BE2C (cell line): ENCODE measurements around the gene UBE3C.

Experiments used
- DNase-seq: peaks from one replicate; pipeline ENCODE4 v3.0.0-alpha.2; 2020
- H3K27me3 ChIP-seq: fragments of 250-450 bp; sonication (Bioruptor Pico); 2 replicates; pipeline ENCODE4 v1.5.1; 2020; ENCODE audit warnings: mild to moderate bottlenecking
- H3K36me3 ChIP-seq: fragments of 250-450 bp; sonication (Bioruptor Pico); 2 replicates; pipeline ENCODE4 v1.5.1; 2020; ENCODE audit warnings: mild to moderate bottlenecking
- H3K4me1 ChIP-seq: fragments of 250-450 bp; sonication (Bioruptor Pico); 2 replicates; pipeline ENCODE4 v1.5.1; 2020
- H3K4me3 ChIP-seq: 2 replicates; pipeline ENCODE4 v1.5.1; 2011; ENCODE audit warnings: low read depth, low read length
- H3K9me3 ChIP-seq: fragments of 250-450 bp; sonication (Bioruptor Pico); 2 replicates; pipeline ENCODE4 v1.5.1; 2020
- TF ChIP-seq, protein P1 (sequence below): IDR thresholded peaks from 2 replicates; pipeline ENCODE4 v1.5.1; 2012; ENCODE audit warnings: mild to moderate bottlenecking, low read depth, low read length

The UBE3C gene

DNA sequence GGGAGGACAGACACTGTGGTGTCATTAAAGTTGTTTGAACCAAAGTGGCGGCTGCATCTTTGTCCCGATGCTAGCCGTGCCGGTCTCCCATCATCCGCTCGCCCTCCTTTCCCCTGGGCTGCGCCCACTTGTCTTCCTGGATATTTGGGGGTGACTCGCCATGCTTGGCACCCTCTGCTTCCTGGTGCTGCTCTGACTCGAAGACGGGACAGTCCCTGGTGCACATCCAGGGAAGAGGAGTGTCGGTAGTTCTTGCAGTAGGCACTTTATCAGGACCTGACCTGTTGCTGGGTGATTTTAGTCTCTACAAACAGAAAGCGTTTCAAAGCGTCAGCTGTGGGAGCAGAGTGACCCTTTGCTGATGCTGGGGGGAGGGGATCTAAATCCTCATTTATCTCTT lies 129.8 kb downstream of the UBE3C start:
- H3K27me3 ChIP-seq, result no peaks in the 10 kb centered on the region
- H3K9me3 ChIP-seq, result no peaks in the 10 kb centered on the region
- H3K4me3 ChIP-seq, result no peak overlapping the region
- peaks cover 13% of the 10 kb centered on the region for H3K4me1 ChIP-seq
- TF ChIP-seq, protein P1, sequence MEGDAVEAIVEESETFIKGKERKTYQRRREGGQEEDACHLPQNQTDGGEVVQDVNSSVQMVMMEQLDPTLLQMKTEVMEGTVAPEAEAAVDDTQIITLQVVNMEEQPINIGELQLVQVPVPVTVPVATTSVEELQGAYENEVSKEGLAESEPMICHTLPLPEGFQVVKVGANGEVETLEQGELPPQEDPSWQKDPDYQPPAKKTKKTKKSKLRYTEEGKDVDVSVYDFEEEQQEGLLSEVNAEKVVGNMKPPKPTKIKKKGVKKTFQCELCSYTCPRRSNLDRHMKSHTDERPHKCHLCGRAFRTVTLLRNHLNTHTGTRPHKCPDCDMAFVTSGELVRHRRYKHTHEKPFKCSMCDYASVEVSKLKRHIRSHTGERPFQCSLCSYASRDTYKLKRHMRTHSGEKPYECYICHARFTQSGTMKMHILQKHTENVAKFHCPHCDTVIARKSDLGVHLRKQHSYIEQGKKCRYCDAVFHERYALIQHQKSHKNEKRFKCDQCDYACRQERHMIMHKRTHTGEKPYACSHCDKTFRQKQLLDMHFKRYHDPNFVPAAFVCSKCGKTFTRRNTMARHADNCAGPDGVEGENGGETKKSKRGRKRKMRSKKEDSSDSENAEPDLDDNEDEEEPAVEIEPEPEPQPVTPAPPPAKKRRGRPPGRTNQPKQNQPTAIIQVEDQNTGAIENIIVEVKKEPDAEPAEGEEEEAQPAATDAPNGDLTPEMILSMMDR, result no peak
- no peak for DNase-seq
- peaks cover 56% of the 10 kb centered on the region for H3K36me3 ChIP-seq

DNA sequence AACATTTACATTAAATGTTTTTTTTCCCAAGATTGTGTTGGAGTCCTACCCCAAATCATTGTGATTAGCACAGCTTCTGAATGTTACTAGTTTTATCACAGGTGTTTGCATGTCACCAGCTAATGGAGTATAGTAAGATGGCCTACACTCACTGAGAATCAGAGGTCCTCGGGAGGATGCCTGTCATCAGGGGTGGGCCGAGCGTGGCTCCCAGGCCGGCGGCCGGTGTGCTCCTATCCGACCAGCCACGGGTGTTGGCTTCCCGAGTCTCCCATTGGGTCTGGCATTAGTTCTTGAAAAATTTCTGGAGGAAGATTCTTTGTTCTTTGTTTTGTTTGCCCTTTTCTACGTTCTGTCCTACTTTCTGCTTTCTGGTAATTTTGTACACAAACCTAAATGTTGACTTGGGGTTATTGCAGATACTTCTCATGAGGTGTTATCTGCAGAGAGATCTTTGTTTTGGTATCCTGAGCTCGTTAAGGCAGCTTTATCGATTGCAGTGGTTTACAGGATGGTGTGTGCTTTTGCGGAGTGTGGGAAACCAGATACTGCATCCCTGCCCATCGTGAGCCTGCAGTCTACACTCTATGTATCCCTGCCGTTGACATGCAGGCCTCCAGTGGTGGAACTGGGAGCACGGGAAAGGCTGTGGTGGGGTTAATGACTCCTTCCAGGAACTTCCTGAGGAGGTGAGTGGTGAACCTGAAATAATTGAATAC lies 130.8 kb downstream of the UBE3C start:
- TF ChIP-seq, protein P1, result no peak
- peaks cover 13% of the 10 kb centered on the region for H3K4me1 ChIP-seq
- no peaks in the 10 kb centered on the region for H3K27me3 ChIP-seq
- H3K4me3 ChIP-seq, result no peak overlapping the region
- H3K9me3 ChIP-seq, result no peaks in the 10 kb centered on the region
- no peak for DNase-seq
- H3K36me3 ChIP-seq, result peaks cover 55% of the 10 kb centered on the region

DNA sequence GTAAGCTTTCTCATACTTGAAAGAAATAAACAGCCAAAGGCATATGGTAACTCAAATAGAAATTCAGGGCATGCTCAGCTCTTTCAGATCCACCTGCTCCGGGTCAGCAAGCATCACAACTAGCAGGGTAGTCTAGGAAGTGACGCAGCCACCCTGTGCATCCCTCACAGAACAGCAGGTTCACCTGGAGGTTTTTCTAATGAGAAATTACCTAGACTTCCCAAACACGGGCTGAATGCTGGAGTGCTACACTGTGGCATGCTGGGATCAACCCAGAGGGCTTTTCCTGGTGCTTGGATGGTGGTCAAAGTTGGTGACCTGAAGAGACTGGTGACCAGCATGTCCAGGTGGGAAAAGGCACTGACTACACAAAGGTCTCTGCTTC lies 131.3 kb downstream of the UBE3C start:
- Histone ChIP-seq H3K27me3 (no peaks in the 10 kb centered on the region), H3K4me3 (no peak overlapping the region), H3K36me3 (peaks cover 49% of the 10 kb centered on the region), H3K4me1 (peaks cover 13% of the 10 kb centered on the region), H3K9me3 (no peaks in the 10 kb centered on the region)
- no peak for DNase-seq
- TF ChIP-seq, protein P1, result no peak

DNA sequence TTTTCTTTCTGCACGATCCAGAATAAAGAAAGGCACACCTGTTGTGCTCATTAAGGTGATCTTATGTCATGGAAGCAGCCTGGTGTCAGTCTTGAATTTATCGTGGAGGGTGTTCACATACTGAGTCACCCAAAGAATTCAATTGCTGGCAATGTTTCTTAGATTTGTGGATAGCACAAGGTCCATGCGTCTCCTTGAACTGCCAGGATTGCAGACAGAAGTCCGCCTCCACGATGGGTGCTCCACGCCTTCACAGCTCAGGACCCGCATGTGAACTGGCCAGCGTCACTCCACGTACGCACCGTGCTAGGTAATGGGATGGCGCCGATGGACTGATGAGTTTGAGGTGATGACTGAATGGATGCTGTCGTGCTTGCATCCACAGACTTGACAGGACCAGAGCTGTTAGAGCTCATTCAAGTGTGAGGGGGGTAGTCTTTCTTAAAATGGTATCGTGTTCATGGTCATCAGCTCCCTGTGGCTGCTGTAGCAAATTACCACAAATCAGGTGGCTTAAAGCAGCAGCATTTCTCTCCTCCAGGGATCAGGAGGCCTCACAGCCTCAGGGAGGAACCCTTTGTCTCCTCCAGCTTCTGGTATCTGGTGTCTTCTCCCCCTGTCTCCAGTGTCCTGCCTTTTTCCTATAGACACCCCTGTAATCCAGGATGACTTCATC lies 132.7 kb downstream of the UBE3C start:
- H3K36me3 ChIP-seq, result peaks cover 36% of the 10 kb centered on the region
- H3K4me1 ChIP-seq, result peaks cover 13% of the 10 kb centered on the region
- DNase-seq, result no peak

DNA sequence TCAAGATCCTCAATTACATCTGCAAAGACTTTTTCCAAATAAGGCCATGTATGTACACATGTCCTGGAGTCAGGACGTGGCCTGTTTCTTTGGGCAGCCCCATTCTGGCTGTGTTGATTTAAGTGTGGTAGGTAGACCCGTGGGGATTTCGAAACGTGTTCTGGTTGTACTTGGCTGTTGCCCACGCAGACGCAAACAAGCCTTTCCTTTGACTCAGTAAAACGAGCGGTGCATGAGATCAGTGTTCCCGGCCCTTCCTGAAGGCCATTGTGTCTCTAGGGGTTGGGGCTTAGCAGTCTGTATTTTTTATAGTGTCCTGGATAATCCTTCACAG lies 133.2 kb downstream of the UBE3C start:
- Histone ChIP-seq H3K4me1 (peaks cover 18% of the 10 kb centered on the region), H3K4me3 (no peak overlapping the region), H3K36me3 (peaks cover 33% of the 10 kb centered on the region), H3K27me3 (no peaks in the 10 kb centered on the region), H3K9me3 (no peaks in the 10 kb centered on the region)
- TF ChIP-seq, protein P1, result no peak
- DNase-seq, result no peak

More for the DNA sequence above, 132.7 kb downstream of the UBE3C start:
- TF ChIP-seq, protein P1, result no peak
- Histone ChIP-seq H3K27me3 (no peaks in the 10 kb centered on the region), H3K9me3 (no peaks in the 10 kb centered on the region), H3K4me3 (no peak overlapping the region)

DNA sequence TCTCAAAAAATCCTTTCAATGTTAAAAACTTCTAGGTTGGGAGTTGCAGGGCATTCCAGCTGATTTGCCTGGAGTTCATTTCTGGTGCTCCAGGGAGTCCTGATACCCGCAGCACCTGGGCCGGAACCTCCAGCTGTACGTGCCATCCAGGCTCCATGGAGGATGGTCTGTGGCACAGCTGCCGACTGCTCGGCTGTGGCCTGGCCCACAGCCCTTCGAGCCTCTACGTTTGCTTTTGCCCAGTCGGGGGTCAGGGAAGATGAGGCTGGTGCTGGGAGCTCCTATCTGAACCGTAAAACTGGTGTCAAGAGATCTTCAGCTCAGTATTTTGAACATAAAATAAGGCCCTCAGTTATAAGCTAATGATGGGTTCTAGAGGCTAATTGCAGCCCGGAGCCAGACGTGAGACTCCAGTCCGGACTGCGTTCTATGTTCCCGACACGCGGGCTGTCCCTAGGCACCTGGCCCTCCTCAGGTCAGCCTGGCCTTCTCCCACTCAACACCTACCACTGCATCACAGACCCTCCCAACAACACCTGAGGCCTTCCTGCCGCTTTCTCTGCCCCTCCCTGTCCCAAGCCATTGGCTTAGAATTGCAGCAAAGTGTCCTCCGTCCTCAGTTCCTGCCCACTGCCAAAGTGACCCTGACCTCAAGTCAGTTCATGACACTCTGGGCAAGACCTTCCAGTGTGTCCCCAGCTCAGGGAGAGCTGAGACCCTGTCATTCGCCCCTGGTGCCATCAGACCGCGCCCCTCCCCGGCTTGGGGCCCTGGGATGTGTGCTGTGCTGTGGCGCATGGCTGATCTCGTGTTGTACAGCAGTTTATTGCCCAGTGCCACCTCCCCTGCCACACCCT lies 133.9 kb downstream of the UBE3C start:
- TF ChIP-seq, protein P1, result no peak
- Histone ChIP-seq H3K36me3 (peaks cover 26% of the 10 kb centered on the region), H3K27me3 (no peaks in the 10 kb centered on the region), H3K9me3 (no peaks in the 10 kb centered on the region), H3K4me1 (peaks cover 19% of the 10 kb centered on the region), H3K4me3 (no peak overlapping the region)
- no peak for DNase-seq
